ENCODE measurements around the gene NFIL3.
A peak's percentile ranks its signal among the peaks of the same experiment; 100 is the strongest.
"Not testable (repeated sequence)": the region's sequence is repeated elsewhere in the genome, so short reads cannot be mapped to it uniquely, and the experiment has no call there.

The NFIL3 gene

GRCh38 chr9:91423785-91424402, at the start of gene NFIL3:
TSS of gene NFIL3 (minus strand) at chr9:91423832. CDS start at chr9:91410734, 13,098 bp downstream.
- peak; percentile 74 for DNase-seq (ENCODE audit: extremely low spot score, insufficient read length, low read depth)
- no peak for FAIRE-seq

DNA sequence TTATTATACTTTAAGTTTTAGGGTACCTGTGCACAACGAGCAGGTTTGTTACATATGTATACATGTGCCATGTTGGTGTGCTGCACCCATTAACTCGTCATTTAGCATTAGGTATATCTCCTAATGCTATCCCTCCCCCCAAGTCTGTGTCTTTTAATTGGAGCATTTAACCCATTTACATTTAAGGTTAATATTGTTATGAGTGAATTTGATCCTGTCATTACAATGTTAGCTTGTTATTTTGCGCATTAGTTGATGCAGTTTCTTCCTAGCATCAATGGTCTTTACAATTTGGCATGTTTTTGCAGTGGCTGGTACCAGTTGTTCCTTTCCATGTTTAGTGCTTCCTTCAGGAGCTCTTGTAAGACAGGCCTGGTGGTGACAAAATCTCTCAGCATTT, 47.9 kb upstream of the NFIL3 start:
- FAIRE-seq; DNase-seq (ENCODE audit: extremely low spot score, insufficient read length, low read depth): not testable (repeated sequence)

DNA sequence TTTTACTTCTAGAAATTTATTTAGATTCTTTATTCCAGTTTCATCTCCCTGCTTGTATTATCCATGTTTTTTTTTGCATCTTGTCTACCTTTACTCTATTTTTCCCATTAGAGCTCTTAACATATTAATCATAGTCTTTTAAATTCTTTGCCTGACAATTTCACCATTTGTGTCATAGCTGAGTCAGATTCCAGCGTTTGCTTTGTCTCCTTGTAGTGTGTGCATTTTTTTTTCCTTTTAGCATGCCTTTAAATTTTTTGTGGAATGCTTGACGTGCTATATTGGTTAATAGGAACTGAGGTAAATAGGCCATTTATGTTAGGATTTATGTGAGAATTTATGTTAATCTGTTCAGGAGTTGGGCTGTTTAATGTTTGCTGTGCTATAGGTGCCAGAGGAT, 41.8 kb upstream of the NFIL3 start:
- FAIRE-seq (no peak), DNase-seq (ENCODE audit: extremely low spot score, insufficient read length, low read depth) (no peak)

DNA sequence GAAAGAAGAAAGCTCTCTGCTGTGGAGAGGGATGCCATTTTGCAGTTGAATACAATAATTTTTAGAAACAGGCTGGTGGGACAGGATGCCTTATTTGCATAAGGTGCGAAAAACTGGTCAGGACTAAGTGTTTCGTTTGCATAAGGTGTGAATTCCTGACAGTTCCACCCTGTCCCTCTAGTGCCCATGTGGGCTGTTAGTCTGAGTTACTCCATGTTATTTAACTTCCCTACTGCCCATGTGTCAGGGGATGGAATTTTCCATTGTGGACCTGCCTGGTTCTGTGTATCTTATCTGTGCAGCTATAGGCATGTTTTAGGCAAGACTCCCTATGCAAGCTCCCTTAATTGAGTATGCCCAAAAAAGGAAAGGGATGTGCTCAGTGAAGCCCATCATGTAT, 35.3 kb upstream of the NFIL3 start:
- FAIRE-seq: peak; percentile 33
- DNase-seq (ENCODE audit: extremely low spot score, insufficient read length, low read depth): no peak

GRCh38 chr9:91452844-91453243, 29.2 kb upstream of the NFIL3 start:
- no peak for DNase-seq (ENCODE audit: extremely low spot score, insufficient read length, low read depth)

DNA sequence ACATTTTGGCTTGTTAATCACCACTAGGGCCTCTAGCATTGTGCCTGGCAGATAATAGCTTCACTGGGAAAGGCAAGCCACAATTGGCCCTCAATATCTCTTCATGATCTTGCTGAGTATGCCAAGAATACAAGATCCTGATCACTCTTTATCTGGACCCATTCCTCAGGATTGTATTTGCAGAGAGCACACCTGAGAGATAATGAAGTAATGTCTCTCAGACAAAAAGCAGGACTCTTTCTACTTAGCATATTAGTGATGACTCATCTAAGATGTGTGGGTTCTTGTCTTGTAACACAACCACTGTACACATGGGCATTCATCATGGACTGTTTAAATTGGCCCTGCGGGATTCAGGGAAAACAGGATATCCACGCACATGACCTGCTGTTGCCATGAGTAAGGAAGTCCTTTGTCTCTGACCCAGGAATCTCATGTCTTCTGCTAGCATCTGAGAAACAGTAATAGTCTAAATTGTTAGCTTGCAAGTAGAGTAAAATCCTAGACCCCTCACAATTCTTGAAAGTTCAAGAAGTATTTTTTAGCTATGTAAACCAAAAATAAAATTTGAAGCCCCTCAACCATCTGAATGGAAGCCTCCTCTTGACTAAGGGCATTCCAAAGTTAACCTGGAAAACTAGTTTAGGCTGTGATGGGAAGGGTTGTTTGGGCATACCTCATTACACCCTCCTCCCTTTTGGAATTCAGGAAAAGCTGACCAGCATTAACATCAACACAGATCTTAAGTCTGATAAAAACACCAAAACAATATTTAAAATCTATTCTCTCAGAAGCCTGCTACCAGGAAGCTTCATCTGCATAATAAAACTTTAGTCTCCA, 28.0 kb upstream of the NFIL3 start:
- FAIRE-seq: no peak
- no peak for DNase-seq (ENCODE audit: extremely low spot score, insufficient read length, low read depth)

More at GRCh38 chr9:91452844-91453243, 29.2 kb upstream of the NFIL3 start:
- FAIRE-seq: no peak

DNA sequence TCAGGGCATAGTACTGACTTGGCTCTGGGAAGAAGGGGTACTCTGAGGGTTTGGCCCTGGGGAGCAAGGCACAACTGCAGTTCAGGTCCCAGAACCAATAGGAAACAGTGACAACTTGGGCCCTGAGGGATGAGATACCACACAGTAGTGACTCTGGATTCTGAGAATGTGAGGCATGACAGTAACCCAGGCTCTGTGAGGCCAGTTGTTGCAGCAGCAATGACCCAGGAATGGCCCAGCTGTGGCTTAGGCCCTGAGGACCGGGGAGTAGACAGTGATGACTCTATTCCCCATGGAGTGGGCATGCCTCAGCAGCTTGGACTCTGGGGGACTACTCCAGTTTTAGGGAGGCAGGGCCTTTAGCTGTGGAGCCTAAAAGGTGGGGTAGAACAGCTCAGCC, 21.5 kb upstream of the NFIL3 start:
- DNase-seq (ENCODE audit: extremely low spot score, insufficient read length, low read depth) (no peak), FAIRE-seq (no peak)

- no peak for FAIRE-seq
- no peak for DNase-seq (ENCODE audit: extremely low spot score, insufficient read length, low read depth)
Observed at GRCh38 chr9:91443994-91444392, 20.4 kb upstream of the NFIL3 start.

- DNase-seq (ENCODE audit: extremely low spot score, insufficient read length, low read depth): no peak
- no peak for FAIRE-seq
Observed at GRCh38 chr9:91443321-91443993, 19.8 kb upstream of the NFIL3 start.

DNA sequence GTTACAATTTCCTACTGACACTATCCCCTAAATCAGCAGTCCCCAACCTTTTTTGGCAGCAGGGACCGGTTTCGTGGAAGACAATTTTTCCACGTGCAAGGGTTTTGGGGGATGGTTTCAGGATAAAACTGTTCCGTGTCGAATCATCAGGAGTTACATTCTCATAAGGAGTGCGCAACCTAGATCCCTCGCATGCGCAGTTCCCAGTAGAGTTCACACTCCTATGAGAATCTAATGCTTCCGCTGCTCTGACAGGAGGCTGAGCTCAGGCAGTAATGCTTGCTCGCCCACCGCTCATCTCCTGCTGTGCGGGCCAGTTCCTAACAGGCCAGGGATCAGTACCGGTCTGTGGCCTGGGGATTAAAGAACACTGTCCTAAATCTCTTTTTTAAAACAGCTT, 13.2 kb upstream of the NFIL3 start:
- no peak for FAIRE-seq
- no peak for DNase-seq (ENCODE audit: extremely low spot score, insufficient read length, low read depth)

DNA sequence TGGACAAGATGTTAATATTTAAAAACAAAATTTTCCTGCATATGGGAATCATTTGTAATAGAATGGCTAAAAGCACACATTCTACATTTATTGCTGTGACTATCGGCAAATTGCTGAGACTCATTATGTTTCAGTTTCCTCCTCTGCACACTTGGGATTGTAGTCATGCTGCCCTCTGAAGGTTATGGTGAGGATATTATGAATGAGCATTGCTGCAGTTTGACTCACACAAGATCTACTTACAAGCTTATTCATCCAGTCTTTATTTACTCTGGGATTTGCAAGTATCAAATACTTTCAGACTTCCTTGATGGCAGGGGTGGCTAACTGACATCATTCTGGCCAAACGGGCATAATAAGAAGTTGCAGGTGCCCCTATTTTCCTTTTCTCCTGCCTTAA, 9.5 kb upstream of the NFIL3 start:
- DNase-seq (ENCODE audit: extremely low spot score, insufficient read length, low read depth) (no peak), FAIRE-seq (peak; percentile 55)

DNA sequence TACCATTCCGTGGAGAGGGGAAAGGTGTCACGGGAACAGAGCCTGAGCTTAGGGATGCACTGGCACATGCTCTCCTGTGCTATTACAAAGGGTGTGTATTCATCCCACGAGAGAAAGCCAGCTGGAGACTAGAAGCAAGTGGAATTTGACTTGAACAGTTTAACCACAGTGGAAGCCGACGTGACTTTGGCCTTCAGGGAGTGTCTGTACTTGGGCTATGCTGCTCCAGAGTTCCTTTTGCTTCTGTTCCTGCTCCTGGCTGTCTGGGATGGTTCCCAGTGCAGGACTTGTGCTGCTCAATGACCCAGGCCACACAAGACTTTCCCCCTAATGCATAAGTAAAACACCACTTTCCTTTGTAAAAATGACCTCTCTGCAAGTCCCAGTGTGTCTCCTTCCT, 7.9 kb upstream of the NFIL3 start:
- FAIRE-seq (no peak), DNase-seq (ENCODE audit: extremely low spot score, insufficient read length, low read depth) (no peak)

GRCh38 chr9:91429501-91429900, 5.9 kb upstream of the NFIL3 start:
- FAIRE-seq (no peak), DNase-seq (ENCODE audit: extremely low spot score, insufficient read length, low read depth) (no peak)

DNA sequence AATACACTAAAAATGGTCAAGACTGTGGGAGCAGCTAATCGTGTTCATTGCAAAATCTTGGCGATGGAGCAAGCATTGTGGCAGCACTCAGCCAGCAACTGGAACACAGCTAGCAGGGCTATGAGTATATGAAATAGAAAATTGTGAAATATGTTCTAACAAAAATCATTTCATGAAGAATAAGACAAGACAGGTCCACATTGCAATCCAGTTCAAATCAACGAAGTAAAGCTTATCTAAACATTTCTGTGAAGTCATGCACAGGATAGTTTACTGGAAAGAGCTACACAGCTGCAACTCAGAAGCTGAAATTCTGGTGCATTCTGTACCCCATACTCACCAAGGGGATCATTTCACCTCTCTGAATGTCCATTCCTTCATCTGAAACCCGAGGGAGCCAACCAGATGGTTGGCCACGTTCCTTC, 5.3 kb upstream of the NFIL3 start:
- FAIRE-seq (no peak), DNase-seq (ENCODE audit: extremely low spot score, insufficient read length, low read depth) (no peak)

DNA sequence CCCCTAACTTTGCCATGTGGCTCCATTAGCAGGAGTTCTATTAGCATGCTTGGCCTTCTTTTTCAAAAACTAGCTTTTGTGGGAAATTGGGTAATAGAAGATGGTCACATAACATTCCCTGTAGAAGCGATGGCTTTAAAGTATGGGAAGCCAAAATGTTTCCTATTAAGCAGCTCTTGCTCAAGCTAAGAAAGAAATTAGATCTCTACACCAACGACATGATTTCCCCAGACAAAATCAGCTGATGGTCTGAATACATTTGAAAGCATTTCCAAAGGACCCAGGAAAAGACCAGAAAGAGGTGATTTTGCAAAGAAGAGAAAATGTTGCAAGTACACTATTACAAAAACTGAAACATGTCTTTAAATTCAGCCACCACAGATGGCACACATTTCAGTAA, 4.8 kb upstream of the NFIL3 start:
- DNase-seq (ENCODE audit: extremely low spot score, insufficient read length, low read depth) (no peak), FAIRE-seq (no peak)

- FAIRE-seq (no peak), DNase-seq (ENCODE audit: extremely low spot score, insufficient read length, low read depth) (no peak)
Observed at GRCh38 chr9:91427873-91428272, 4.2 kb upstream of the NFIL3 start.

- DNase-seq (ENCODE audit: extremely low spot score, insufficient read length, low read depth): peak; percentile 38
- peak; percentile 9 for FAIRE-seq
Observed at GRCh38 chr9:91426123-91426745, 2.6 kb upstream of the NFIL3 start.

GRCh38 chr9:91425271-91425670, 1.6 kb upstream of the NFIL3 start:
- no peak for DNase-seq (ENCODE audit: extremely low spot score, insufficient read length, low read depth)
- FAIRE-seq: no peak

DNA sequence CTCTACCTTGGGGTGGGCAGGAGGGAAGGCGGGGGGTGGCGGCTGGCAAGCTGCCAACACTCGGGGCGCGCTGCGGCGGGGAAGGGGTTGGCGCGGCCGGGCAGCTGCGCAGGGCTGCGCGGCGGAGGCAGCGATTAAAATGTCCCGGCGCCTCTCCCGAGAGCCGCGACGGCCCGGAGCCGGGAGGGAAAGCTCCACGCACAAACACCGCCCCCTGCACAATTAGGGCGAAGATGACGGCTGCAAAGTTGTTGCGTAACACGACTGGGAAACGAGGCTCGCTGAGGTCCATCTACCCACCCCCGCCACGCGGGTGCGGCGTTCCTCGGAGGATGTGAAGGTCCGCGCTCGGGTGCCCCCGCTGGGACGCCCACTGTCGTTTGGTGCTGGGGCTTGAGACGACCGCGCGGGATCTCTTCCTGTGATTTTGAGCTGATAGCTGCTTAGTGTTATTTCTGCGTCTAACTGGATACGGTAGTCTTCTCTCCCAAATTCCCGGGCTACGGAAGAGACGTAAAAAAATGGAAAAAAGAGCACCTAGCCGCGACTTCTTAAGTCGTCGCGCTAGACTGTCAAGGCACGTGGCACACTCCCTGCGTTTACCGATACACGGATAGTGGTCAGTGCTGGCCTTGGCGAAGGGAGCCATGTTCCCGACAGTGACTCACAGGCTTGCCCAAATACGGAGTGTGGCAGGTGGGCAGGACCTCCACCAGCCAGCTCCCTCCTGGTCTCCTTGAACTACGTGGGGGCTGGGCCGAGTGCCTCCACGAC, 958 bp upstream of the NFIL3 start:
- DNase-seq (ENCODE audit: extremely low spot score, insufficient read length, low read depth) (no peak), FAIRE-seq (no peak)
